ENCODE measurements around the gene ANAPC5. TPM values are rescaled to one million over a fixed set of nuclear protein-coding genes. Genes with fewer than 3 reads are reported as not detected.
A peak's percentile ranks its signal among the peaks of the same experiment; 100 is the strongest.

Gene ANAPC5
- total and polyA plus RNA-seq, 5 experiments from 2014 or later: 91.2 to 150 (median 135) TPM

GRCh38 chr12:121357331-121357730, 5.1 kb upstream of the ANAPC5 start:
- Mint-ChIP-seq H3K4me1 (peaks cover 5 to 11% (median 8%) of the 10 kb centered on the region in 4 donors), H3K27me3 (peaks cover 0 to 1% (median 0%) of the 10 kb centered on the region in 5 donors), H3K36me3 (no peaks in the 10 kb centered on the region), H3K9me3 (no peaks in the 10 kb centered on the region), H3K27ac (peak overlapping the region in 2 of 10 donors; percentile 13 to 35), H3K4me3 (no peak overlapping the region)
- POLR2A ChIA-PET: interaction anchor here (0.7 kb wide), 1 partner anchor 43 kb away, joined by 3 read pairs; the partner anchor contains the start of gene RNF34
- no peak for ATAC-seq
- no peak for DNase-seq

DNA sequence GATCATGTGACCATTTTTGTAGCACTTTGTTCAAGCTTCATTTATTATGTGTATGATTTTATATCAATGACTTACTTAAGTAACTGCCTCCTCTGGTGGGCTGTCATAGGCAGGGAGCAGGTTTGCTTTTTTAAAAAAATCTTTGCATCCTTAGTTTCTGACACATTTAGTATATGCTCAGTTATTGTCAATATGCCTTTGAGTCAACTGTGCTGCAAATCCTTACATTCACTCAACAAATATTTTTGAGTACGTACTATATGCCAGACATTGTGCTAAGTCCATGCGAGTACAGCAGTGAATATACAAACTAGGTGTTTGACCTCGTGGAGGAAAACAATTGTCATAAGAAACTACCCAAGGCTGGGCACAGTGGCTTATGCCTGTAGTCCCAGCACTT, 4.4 kb upstream of the ANAPC5 start:
- Mint-ChIP-seq H3K4me1 (peaks cover 7 to 17% (median 14%) of the 10 kb centered on the region in 4 donors), H3K27ac (peak overlapping the region in 1 of 10 donors; percentile 35)
- POLR2A ChIA-PET: no interaction called here

DNA sequence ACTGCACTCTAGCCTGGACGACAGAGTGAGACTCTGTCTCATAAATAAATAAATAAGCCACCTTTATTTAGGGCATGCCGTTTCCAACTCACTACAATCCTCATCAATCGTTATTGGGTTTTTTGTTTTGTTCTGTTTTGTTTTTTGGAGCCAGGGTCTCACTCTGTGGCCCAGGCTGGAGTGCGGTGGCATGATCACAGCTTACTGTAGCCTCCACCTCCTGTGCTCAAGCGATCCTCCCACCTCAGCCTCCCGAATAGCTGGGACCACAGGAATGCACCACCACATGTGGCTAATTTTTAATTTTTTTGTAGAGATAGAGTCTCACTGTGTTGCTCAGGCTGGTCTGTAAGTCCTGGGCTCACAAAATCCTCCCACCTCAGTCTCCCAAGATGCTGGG, 3.6 kb upstream of the ANAPC5 start:
- no peaks in the 10 kb centered on the region for H3K9me3 Mint-ChIP-seq
- H3K27me3 Mint-ChIP-seq: peaks cover 0 to 2% (median 0%) of the 10 kb centered on the region in 5 donors
- H3K4me3 Mint-ChIP-seq: no peak overlapping the region
- DNase-seq (no peak), ATAC-seq (no peak)
- H3K36me3 Mint-ChIP-seq: no peaks in the 10 kb centered on the region
- POLR2A ChIA-PET: no interaction called here
- peak overlapping the region in 1 of 10 donors; percentile 51 for H3K27ac Mint-ChIP-seq
- peaks cover 7 to 22% (median 20%) of the 10 kb centered on the region in 4 donors for H3K4me1 Mint-ChIP-seq

More for the DNA sequence above, 4.4 kb upstream of the ANAPC5 start:
- no peak overlapping the region for H3K4me3 Mint-ChIP-seq
- DNase-seq (no peak), ATAC-seq (no peak)
- H3K9me3 Mint-ChIP-seq: no peaks in the 10 kb centered on the region
- H3K27me3 Mint-ChIP-seq: peaks cover 0 to 2% (median 0%) of the 10 kb centered on the region in 5 donors
- no peaks in the 10 kb centered on the region for H3K36me3 Mint-ChIP-seq

- peaks cover 0 to 2% (median 0%) of the 10 kb centered on the region in 5 donors for H3K27me3 Mint-ChIP-seq
- ATAC-seq: peak in 1 of 2 donors; percentile 32
- no peak for DNase-seq
- H3K9me3 Mint-ChIP-seq: no peaks in the 10 kb centered on the region
- peak overlapping the region; percentile 92 to 99 (median 97) for H3K27ac Mint-ChIP-seq
- peaks cover 13 to 47% (median 42%) of the 10 kb centered on the region in 4 donors for H3K4me1 Mint-ChIP-seq
- peak overlapping the region; percentile 87 to 100 (median 98) for H3K4me3 Mint-ChIP-seq
- peaks cover 0 to 9% (median 0%) of the 10 kb centered on the region in 3 donors for H3K36me3 Mint-ChIP-seq
- POLR2A ChIA-PET: interaction anchor here (0.6 to 2.0 kb wide), 3 partner anchors 48 to 187 kb away, joined by 3 to 36 read pairs (median 4); partner anchors contain the start of genes CAMKK2 and RNF34
Measured at GRCh38 chr12:121352682-121353018, 439 bp upstream of the ANAPC5 start.

DNA sequence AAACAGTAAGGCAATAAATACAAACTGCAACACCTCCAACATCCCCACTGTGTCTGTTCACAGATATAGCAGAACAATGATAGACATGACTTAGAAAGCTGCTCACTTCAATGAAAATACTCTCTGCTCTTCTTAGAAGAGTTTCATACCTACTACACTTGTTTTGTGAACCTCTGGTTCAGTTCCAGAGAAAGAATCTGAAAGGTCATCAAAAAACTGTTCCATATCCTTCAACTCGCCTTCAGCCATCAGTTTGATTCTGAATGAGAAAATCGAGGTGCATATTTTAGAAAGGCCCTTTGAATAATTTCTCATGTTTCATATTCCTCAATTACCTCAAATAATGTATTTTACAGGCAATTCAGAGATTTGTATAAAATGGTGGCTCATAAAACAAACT, 5.5 kb downstream of the ANAPC5 start:
- Mint-ChIP-seq H3K27me3 (no peaks in the 10 kb centered on the region), H3K9me3 (no peaks in the 10 kb centered on the region), H3K27ac (peak overlapping the region in 2 of 10 donors; percentile 4 to 40), H3K4me3 (no peak overlapping the region), H3K36me3 (peaks cover 0 to 65% (median 7%) of the 10 kb centered on the region in 3 donors), H3K4me1 (peaks cover 14 to 64% (median 49%) of the 10 kb centered on the region in 4 donors)
- ATAC-seq (no peak), DNase-seq (no peak)
- POLR2A ChIA-PET: interaction anchor here (0.9 to 1.5 kb wide), 3 partner anchors 8 to 70 kb away, joined by 3 read pairs; no protein-coding TSS in a partner anchor

- Mint-ChIP-seq H3K4me3 (peak overlapping the region in 1 of 10 donors; percentile 8), H3K9me3 (no peaks in the 10 kb centered on the region), H3K27ac (peak overlapping the region in 6 of 10 donors; percentile 1 to 67 (median 14)), H3K36me3 (peaks cover 0 to 80% (median 9%) of the 10 kb centered on the region in 3 donors), H3K27me3 (no peaks in the 10 kb centered on the region), H3K4me1 (peaks cover 13 to 57% (median 37%) of the 10 kb centered on the region in 4 donors)
- DNase-seq: no peak
- no peak for ATAC-seq
- POLR2A ChIA-PET: interaction anchor here (1.5 kb wide), 1 partner anchor 72 kb away, joined by 3 read pairs; no protein-coding TSS in a partner anchor
Measured at GRCh38 chr12:121345151-121345815, 6.9 kb downstream of the ANAPC5 start.

DNA sequence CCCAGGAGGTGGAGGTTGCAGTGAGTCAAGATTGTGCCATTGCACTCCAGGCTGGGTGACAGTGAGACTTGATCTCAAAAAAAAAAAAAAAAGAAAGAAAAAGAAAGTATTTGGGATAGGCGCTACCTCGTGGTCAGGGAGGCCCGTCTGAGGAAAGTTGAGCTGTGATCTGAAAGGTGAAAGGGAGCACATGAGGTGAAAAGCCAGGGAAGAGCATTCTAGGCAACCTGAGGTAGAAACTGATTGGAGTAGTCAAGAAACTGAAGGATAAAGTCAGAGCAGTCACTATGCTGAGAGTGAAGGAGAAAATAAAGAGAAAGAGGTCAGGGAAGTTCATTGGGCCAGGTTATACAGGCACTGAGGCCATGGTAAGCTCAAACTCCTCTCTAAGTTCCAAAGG, 7.7 kb downstream of the ANAPC5 start:
- no peaks in the 10 kb centered on the region for H3K9me3 Mint-ChIP-seq
- peaks cover 11 to 52% (median 32%) of the 10 kb centered on the region in 4 donors for H3K4me1 Mint-ChIP-seq
- no peak for ATAC-seq
- no peak overlapping the region for H3K4me3 Mint-ChIP-seq
- no peaks in the 10 kb centered on the region for H3K27me3 Mint-ChIP-seq
- H3K36me3 Mint-ChIP-seq: peaks cover 0 to 87% (median 9%) of the 10 kb centered on the region in 3 donors
- DNase-seq: no peak
- POLR2A ChIA-PET: no interaction called here
- H3K27ac Mint-ChIP-seq: peak overlapping the region in 6 of 10 donors; percentile 4 to 84 (median 14)

- Mint-ChIP-seq H3K27me3 (no peaks in the 10 kb centered on the region), H3K4me3 (no peak overlapping the region), H3K9me3 (no peaks in the 10 kb centered on the region), H3K36me3 (peaks cover 0 to 82% (median 7%) of the 10 kb centered on the region in 3 donors), H3K27ac (peak overlapping the region in 4 of 10 donors; percentile 56 to 86 (median 74)), H3K4me1 (peaks cover 0 to 7% (median 2%) of the 10 kb centered on the region in 4 donors)
- ATAC-seq: no peak
- DNase-seq: no peak
- POLR2A ChIA-PET: no interaction called here
Measured at GRCh38 chr12:121337416-121337815, 14.8 kb downstream of the ANAPC5 start.

DNA sequence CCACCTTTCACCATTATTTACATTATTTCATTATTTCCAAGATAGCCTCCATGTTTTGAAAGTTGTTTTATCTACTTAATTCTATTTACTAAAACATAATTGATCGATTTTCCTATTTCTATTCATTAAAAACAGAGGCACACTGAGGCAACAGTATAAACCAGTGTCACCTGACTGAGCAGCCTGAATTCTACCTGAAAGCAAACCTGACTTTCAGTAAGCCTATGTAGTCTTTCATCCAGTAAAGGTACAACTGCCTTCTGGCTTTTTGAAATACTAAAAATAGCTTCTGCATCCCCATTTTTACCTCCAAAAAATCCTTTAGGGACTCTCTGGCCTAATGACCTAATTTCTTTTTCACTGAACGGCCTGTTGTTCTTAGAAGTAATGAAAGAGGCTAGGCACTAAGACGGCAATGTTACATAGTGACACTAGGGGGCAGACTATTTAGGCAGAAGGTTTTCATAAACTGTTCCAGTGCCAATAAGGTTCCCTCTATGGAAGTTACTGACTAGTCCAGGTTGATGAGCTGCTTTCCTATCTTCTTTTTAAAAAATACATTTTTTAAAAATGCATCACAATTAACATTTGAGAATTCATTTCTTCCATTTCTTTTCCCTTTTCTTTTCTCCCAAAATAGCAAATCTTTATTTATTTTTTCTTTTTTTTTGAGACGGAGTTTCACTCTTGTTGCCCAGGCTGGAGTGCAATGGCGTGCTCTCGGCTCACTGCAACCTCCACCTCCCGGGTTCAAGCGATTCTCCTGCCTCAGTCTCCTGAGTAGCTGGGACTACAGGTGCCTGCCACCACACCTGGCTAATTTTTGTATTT, 17.5 kb downstream of the ANAPC5 start:
- DNase-seq (peak in 5 of 10 donors; percentile 15 to 58 (median 52)), ATAC-seq (peak; percentile 84 to 90)
- Mint-ChIP-seq H3K36me3 (peaks cover 0 to 82% (median 8%) of the 10 kb centered on the region in 3 donors), H3K4me3 (no peak overlapping the region), H3K27ac (peak overlapping the region in 5 of 10 donors; percentile 27 to 52 (median 37)), H3K9me3 (no peaks in the 10 kb centered on the region), H3K27me3 (no peaks in the 10 kb centered on the region), H3K4me1 (peaks cover 0 to 3% (median under 1%) of the 10 kb centered on the region in 4 donors)
- POLR2A ChIA-PET: interaction anchor here (0.8 kb wide), 1 partner anchor 12 kb away, joined by 3 read pairs; no protein-coding TSS in a partner anchor

GRCh38 chr12:121333747-121334146, 18.5 kb downstream of the ANAPC5 start:
- H3K36me3 Mint-ChIP-seq: peaks cover 0 to 84% (median 11%) of the 10 kb centered on the region in 3 donors
- no peaks in the 10 kb centered on the region for H3K27me3 Mint-ChIP-seq
- POLR2A ChIA-PET: no interaction called here
- peaks cover 0 to 3% (median under 1%) of the 10 kb centered on the region in 4 donors for H3K4me1 Mint-ChIP-seq
- DNase-seq (no peak), ATAC-seq (no peak)
- H3K27ac Mint-ChIP-seq: no peak overlapping the region
- H3K4me3 Mint-ChIP-seq: no peak overlapping the region
- no peaks in the 10 kb centered on the region for H3K9me3 Mint-ChIP-seq

GRCh38 chr12:121331248-121331647, 21.0 kb downstream of the ANAPC5 start:
- no peaks in the 10 kb centered on the region for H3K9me3 Mint-ChIP-seq
- peak overlapping the region in 2 of 10 donors; percentile 32 to 51 for H3K27ac Mint-ChIP-seq
- POLR2A ChIA-PET: no interaction called here
- DNase-seq (no peak), ATAC-seq (no peak)
- H3K27me3 Mint-ChIP-seq: no peaks in the 10 kb centered on the region
- H3K36me3 Mint-ChIP-seq: peaks cover 0 to 93% (median 27%) of the 10 kb centered on the region in 3 donors
- H3K4me3 Mint-ChIP-seq: no peak overlapping the region
- H3K4me1 Mint-ChIP-seq: peaks cover 0 to 3% (median 1%) of the 10 kb centered on the region in 4 donors

DNA sequence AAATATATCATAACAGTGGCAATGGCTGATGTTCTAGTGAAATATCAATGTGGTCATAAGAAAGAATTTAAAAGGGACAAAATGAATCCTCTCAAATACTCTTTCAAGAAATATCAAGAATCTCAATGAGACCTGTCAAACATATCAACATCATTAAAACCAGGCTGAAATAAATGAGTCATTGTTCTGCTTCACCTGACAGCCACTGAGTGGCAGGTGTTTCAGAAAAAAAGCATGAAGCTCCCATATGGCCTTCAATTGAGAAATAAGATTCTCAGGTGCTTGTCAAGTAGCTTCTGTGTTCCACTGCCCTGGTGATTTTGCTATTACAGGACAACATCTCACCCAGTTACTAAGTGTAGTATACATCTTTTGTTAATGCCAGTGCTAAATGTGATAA, 21.5 kb downstream of the ANAPC5 start:
- DNase-seq: no peak
- POLR2A ChIA-PET: no interaction called here
- H3K4me1 Mint-ChIP-seq: peaks cover 0 to 3% (median 1%) of the 10 kb centered on the region in 4 donors
- H3K4me3 Mint-ChIP-seq: no peak overlapping the region
- H3K9me3 Mint-ChIP-seq: no peaks in the 10 kb centered on the region
- no peak for ATAC-seq
- H3K27me3 Mint-ChIP-seq: no peaks in the 10 kb centered on the region
- H3K27ac Mint-ChIP-seq: no peak overlapping the region
- peaks cover 0 to 93% (median 27%) of the 10 kb centered on the region in 3 donors for H3K36me3 Mint-ChIP-seq

Measured in naive thymus-derived CD8-positive, alpha-beta T cell (primary cell).